ENCODE measurements around the gene EPB41L4A.

GRCh38 chr5:112127861-112128260 lies 291.2 kb downstream of the EPB41L4A start:
- TF ChIP-seq EZH2 (optimal IDR thresholded peaks at IDR 0.05; ENCODE audit: low read depth, low read length) (no peak), CTCF (IDR thresholded peaks at IDR 0.05; ENCODE audit: low read length) (no peak)
